ENCODE data around the gene ATP13A5.

DNA sequence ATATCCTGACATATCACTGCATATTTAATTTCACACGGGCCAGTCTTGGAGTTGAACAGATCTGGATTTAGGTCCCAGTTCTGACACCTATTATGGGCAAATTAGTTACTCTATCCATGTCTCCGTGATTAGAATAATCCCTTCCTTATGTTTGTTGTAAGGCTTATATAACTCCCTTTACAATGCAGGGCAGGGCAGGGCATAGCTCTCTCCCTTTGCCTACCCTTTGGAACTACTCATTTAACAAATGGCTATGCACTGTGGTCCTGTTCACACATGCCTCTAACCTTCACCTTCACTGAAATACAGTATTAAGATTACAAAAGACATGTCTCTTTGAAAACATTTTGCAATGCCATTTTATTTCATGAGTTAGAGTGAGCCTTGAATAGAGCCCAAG is 24.8 kb upstream of the ATP13A5 start:
- TF ChIP-seq POLR2A (IDR thresholded peaks at IDR 0.05; ENCODE audit: low read depth, low read length) (no peak), POLR2AphosphoS5 (IDR thresholded peaks at IDR 0.05; ENCODE audit: low read depth, low read length) (no peak)

Measured in GM12892 (cell line).